PC-9 (cell line): ENCODE measurements around the gene HARBI1.

Experiments used
- CTCF ChIP-seq: fragments of 200-600 bp; sonication (generic); conservative IDR thresholded peaks from 2 replicates; pipeline ENCODE4 v1.6.1; 2017; ENCODE audit warnings: mixed run types, antibody characterized with exemption, mild to moderate bottlenecking, moderate library complexity
- EZH2 ChIP-seq: fragments of 200-600 bp; sonication (generic); IDR thresholded peaks from 2 replicates; pipeline ENCODE4 v1.8.0; 2017; ENCODE audit warnings: antibody characterized with exemption, low read depth

DNA sequence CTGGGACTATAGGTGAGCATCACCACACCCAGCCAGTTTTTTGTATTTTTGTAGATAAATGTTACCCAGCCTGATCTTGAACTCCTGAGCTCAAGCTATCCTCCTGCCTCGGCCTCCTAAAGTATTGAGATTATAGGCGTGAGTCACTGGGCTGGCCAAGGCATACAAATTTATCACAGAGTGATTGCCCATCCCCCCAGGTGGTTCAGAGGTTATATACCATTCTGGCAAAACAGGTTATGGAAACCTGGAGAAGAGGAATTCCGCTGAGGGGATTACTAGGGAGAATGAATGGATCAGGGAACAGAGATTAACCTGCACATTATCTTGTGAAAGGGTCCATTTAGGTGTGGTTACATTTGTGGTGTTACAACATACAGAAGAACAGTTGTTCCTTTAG is 8.4 kb upstream of the HARBI1 start:
- no peak for TF ChIP-seq CTCF
- TF ChIP-seq EZH2: no peak
